WERI-Rb-1 (cell line): ENCODE results near the gene TWIST2.

Experiments
- DNase-seq: peaks from one replicate; pipeline ENCODE4 v3.0.0-alpha.2; 2020
- H3K27ac ChIP-seq: fragments of 250-450 bp; sonication (Bioruptor Pico); 2 replicates; pipeline ENCODE4 v1.5.1; 2020; ENCODE audit warnings: mild to moderate bottlenecking, moderate library complexity
- H3K27me3 ChIP-seq: fragments of 250-450 bp; sonication (Bioruptor Pico); 2 replicates; pipeline ENCODE4 v1.5.1; 2021; ENCODE audit warnings: mild to moderate bottlenecking, low read depth, moderate library complexity; ENCODE audit not compliant: insufficient read depth, severe bottlenecking
- H3K36me3 ChIP-seq: fragments of 250-450 bp; sonication (Bioruptor Pico); 2 replicates; pipeline ENCODE4 v1.5.1; 2020; ENCODE audit warnings: mild to moderate bottlenecking, moderate library complexity
- H3K4me3 ChIP-seq: 2 replicates; pipeline ENCODE4 v1.5.1; 2011; ENCODE audit warnings: low read depth, mild to moderate bottlenecking, control low read depth, low read length
- H3K9me3 ChIP-seq: fragments of 250-450 bp; sonication (Bioruptor Pico); 2 replicates; pipeline ENCODE4 v1.5.1; 2021; ENCODE audit warnings: mild to moderate bottlenecking, moderate library complexity; ENCODE audit not compliant: severe bottlenecking
- TF ChIP-seq, protein P1 (sequence below): IDR thresholded peaks from 2 replicates; pipeline ENCODE4 v1.5.1; 2011; ENCODE audit warnings: low read depth, mild to moderate bottlenecking, control low read depth, inconsistent platforms, low read length

The TWIST2 gene

DNA sequence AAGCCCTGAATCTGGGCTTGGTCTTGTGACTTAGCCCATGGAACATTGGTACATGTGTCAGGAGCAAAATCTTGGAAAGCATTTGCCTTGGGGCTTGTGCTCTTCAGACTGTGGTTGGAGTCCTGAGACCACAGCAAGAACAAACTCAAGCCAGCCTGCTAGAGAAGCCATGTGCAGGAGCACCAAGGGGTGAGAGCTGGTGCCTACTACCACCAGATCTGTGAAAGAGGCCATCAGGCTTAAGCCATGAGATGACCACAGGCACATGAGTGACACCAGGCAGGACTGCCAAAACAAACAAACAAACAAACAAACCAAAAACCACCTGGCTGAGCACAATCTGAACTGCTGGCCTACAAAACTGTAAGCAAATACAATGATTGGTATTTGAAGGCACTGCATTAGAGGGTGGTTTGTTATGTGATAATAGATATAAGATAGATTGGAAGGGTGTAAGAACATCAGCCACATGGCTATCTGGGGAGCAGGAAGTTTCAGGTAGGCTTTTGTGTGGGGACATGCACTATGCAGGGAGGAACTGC lies 9.0 kb upstream of the TWIST2 start:
- peaks cover 85% of the 10 kb centered on the region for H3K27me3 ChIP-seq
- H3K27ac ChIP-seq: no peak overlapping the region
- H3K36me3 ChIP-seq: no peaks in the 10 kb centered on the region
- H3K4me3 ChIP-seq: no peak overlapping the region
- no peak for DNase-seq
- no peaks in the 10 kb centered on the region for H3K9me3 ChIP-seq
- TF ChIP-seq, protein P1, sequence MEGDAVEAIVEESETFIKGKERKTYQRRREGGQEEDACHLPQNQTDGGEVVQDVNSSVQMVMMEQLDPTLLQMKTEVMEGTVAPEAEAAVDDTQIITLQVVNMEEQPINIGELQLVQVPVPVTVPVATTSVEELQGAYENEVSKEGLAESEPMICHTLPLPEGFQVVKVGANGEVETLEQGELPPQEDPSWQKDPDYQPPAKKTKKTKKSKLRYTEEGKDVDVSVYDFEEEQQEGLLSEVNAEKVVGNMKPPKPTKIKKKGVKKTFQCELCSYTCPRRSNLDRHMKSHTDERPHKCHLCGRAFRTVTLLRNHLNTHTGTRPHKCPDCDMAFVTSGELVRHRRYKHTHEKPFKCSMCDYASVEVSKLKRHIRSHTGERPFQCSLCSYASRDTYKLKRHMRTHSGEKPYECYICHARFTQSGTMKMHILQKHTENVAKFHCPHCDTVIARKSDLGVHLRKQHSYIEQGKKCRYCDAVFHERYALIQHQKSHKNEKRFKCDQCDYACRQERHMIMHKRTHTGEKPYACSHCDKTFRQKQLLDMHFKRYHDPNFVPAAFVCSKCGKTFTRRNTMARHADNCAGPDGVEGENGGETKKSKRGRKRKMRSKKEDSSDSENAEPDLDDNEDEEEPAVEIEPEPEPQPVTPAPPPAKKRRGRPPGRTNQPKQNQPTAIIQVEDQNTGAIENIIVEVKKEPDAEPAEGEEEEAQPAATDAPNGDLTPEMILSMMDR: no peak

DNA sequence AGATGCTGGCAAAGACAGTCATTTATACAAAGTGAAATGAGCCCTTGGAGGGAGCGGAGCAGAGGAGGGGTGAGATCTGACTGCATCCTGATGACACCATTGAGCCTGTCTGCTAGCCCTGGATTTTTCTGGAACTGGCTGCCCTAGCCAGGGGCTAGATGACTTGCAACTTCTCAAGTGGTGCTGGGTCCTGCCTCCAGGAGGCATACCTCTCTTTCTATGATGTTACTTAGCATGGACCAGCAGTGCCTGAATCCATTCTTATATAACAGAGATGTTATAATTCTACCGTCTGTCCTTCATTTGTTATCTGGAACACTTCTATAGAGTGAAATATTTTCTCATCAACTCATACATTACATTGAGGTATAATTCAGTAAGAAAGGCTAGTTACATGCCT lies 8.5 kb upstream of the TWIST2 start:
- Histone ChIP-seq H3K4me3 (no peak overlapping the region), H3K36me3 (no peaks in the 10 kb centered on the region), H3K27ac (no peak overlapping the region), H3K27me3 (peaks cover 87% of the 10 kb centered on the region), H3K9me3 (no peaks in the 10 kb centered on the region)
- TF ChIP-seq, protein P1: no peak
- DNase-seq: no peak

DNA sequence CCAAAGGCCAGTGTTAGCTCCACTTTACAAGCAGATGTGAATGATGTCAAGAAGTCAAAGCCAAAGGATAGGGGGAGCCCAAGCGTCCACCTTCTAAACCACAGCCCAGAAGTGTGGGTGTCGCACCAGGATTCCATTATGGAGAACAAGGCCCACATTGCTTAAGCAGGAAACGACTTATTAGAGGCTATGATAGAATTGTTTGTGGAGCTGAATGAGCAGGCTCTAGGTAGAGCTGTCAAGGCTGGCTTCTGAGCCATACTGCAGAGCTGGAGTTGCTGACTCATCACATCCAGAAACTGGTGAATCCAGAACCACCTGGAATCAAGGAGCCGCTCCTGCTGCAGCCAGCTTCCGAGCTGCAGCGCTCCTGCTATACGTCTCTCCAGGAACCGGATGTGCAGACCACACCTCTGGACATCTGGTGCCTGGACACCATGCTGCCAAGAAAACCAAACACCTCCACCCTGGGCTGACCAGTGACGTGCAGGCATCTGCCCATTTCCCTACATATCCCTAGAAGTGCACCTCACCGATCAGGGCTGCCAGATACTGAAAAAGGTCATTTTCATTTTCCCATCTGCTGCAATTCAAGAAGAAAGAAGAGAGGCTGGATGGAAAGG lies 6.2 kb upstream of the TWIST2 start:
- Histone ChIP-seq H3K9me3 (no peaks in the 10 kb centered on the region), H3K27ac (no peak overlapping the region), H3K27me3 (peaks cover 91% of the 10 kb centered on the region), H3K36me3 (no peaks in the 10 kb centered on the region), H3K4me3 (no peak overlapping the region)
- no peak for DNase-seq
- TF ChIP-seq, protein P1: no peak

DNA sequence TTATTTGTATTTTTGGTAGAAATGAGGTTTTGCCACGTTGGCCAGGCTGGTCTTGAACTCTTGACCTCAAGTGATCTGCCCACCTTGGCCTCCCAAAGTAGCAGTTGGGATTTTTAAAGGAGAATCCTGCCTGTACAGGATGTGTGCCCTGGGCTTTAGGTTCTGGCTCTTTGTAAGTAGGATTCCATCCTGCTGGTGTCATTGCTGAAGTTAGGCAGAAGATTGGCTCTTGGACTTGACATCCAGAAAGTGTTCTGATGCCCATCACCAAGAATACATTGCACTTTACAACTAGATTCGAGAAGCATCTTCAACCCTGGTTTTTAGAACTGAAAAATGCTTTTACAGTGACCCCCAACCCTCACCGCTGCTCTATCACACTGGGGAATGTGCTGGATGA lies 4.4 kb upstream of the TWIST2 start:
- Histone ChIP-seq H3K9me3 (peaks cover 6% of the 10 kb centered on the region), H3K36me3 (no peaks in the 10 kb centered on the region), H3K27me3 (peaks cover 90% of the 10 kb centered on the region), H3K4me3 (no peak overlapping the region), H3K27ac (no peak overlapping the region)
- no peak for DNase-seq
- TF ChIP-seq, protein P1: no peak

DNA sequence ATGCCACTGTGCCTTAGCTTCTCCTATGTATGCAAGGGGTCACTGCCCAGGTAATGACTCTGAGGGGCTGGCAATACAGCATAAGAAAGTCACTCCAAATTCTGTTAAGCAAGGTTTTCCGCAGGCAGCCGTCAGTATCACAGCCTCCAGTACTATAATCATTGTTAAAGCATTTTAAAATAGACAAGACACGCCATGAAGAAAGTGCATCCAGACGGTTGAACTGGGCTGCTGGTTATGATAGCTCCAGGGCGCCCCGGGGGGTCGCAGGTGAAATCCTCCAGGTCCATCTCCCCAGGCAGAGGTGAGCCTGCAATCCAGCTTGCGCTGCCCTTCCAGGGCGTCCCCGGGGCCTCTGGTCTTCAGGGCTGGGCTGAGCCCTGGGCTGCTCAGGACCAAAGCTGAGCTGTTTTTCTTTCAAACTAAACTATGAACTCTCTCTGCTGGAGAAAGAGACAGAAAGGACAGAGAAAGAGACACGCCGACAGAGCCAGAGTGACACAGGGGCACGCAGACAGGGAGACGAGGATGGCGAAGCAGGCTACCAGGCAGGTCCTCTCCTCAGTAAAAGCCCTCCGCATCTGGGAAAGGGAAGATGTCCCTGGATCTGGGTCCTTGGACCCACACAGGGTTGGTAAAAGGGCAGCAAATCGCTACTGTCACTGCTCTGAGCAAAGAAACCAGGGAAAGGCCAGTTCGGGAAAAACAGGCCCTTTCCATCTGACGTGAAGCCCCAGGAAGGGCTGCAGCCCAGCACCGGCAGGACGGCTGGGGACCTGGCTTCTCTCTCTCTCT lies 2.1 kb upstream of the TWIST2 start:
- Histone ChIP-seq H3K36me3 (no peaks in the 10 kb centered on the region), H3K27me3 (peaks cover 92% of the 10 kb centered on the region), H3K9me3 (peaks cover 6% of the 10 kb centered on the region), H3K4me3 (no peak overlapping the region), H3K27ac (no peak overlapping the region)
- TF ChIP-seq, protein P1: no peak
- no peak for DNase-seq
